NCI-H510A treated with DMSO at 0.1 percent for 48 hours (cell line): ENCODE data around the gene SETD2.

Experiments
- DNase-seq: peaks from one replicate; lab custom pipeline; 2025; lab: John Stamatoyannopoulos, UW

The SETD2 gene

GRCh38 chr3:47009225-47010110, 154.4 kb downstream of the SETD2 start:
- DNase-seq, result peak; percentile 87

GRCh38 chr3:47008851-47009224, 155.1 kb downstream of the SETD2 start:
- DNase-seq, result no peak

GRCh38 chr3:47008234-47008796, 155.6 kb downstream of the SETD2 start:
- no peak for DNase-seq

- no peak for DNase-seq
Measured at GRCh38 chr3:47007482-47008233, 156.3 kb downstream of the SETD2 start.

GRCh38 chr3:47007001-47007400, 156.9 kb downstream of the SETD2 start:
- DNase-seq, result no peak

GRCh38 chr3:47006145-47006651, 157.7 kb downstream of the SETD2 start:
- DNase-seq, result no peak

- no peak for DNase-seq
Measured at GRCh38 chr3:47005212-47006144, 158.4 kb downstream of the SETD2 start.

GRCh38 chr3:47004369-47005211, 159.3 kb downstream of the SETD2 start:
- no peak for DNase-seq

- no peak for DNase-seq
Measured at GRCh38 chr3:47003461-47004368, 160.2 kb downstream of the SETD2 start.

- no peak for DNase-seq
Measured at GRCh38 chr3:47003056-47003410, 160.9 kb downstream of the SETD2 start.

GRCh38 chr3:47002171-47003055, 161.5 kb downstream of the SETD2 start:
- DNase-seq, result no peak

GRCh38 chr3:47001731-47002170, 162.2 kb downstream of the SETD2 start:
- no peak for DNase-seq

- DNase-seq, result no peak
Measured at GRCh38 chr3:47000922-47001730, 162.8 kb downstream of the SETD2 start.

- no peak for DNase-seq
Measured at GRCh38 chr3:47000198-47000815, 163.6 kb downstream of the SETD2 start.

GRCh38 chr3:46999516-47000197, 164.3 kb downstream of the SETD2 start:
- DNase-seq, result no peak

GRCh38 chr3:46998852-46999515, 164.9 kb downstream of the SETD2 start:
- DNase-seq, result no peak
